WTC11 (cell line): Measurements from ENCODE around the gene CHRNG. TPM values are rescaled to one million over a fixed set of nuclear protein-coding genes. Genes with fewer than 3 reads are reported as not detected.

Experiments used
- ATAC-seq: fragments of 200-7000 bp; cut with Tn5 transposase; 2 replicates; pipeline ENCODE4 v1.10.0; 2021; ENCODE audit warnings: mild to moderate bottlenecking, moderate library complexity
- CTCF ChIA-PET: fragments of 300-600 bp; sonication (Branson Sonifier 250); formaldehyde crosslinking; loops from one replicate; lab custom pipeline; 2021; ENCODE audit warnings: antibody characterized with exemption; lab: Charles Lee
- POLR2A ChIA-PET: fragments of 350-600 bp; sonication (Branson Sonifier 250); formaldehyde crosslinking; loops from one replicate; lab custom pipeline; 2021; ENCODE audit warnings: antibody characterized with exemption; lab: Charles Lee
- DNase-seq: peaks from one replicate; pipeline ENCODE4 v3.0.0; 2021; ENCODE audit warnings: low spot score
- H3K27ac Mint-ChIP-seq: 2 replicates; pipeline ENCODE4 v1.8.0; 2021; ENCODE audit warnings: mixed read lengths
- H3K27me3 Mint-ChIP-seq: 2 replicates; pipeline ENCODE4 v1.8.0; 2021; ENCODE audit warnings: low read depth, mild to moderate bottlenecking, moderate library complexity, mixed read lengths
- H3K36me3 Mint-ChIP-seq: 2 replicates; pipeline ENCODE4 v1.8.0; 2021; ENCODE audit warnings: mixed read lengths
- H3K4me1 Mint-ChIP-seq: 2 replicates; pipeline ENCODE4 v1.8.0; 2022; ENCODE audit warnings: mixed read lengths
- H3K4me3 Mint-ChIP-seq: 2 replicates; pipeline ENCODE4 v1.8.0; 2021; ENCODE audit warnings: mild to moderate bottlenecking, moderate library complexity, mixed read lengths
- H3K9me3 Mint-ChIP-seq: 2 replicates; pipeline ENCODE4 v1.8.0; 2021; ENCODE audit warnings: mixed read lengths
- CREB1 ChIP-seq: sonication (generic); formaldehyde crosslinking; IDR thresholded peaks from 2 replicates; pipeline ENCODE4 v1.8.0; 2023; ENCODE audit warnings: mild to moderate bottlenecking, missing genetic modification reagents
- CREM ChIP-seq: sonication (generic); formaldehyde crosslinking; IDR thresholded peaks from 2 replicates; pipeline ENCODE4 v1.8.1; 2022; ENCODE audit warnings: mild to moderate bottlenecking, missing genetic modification reagents, moderate library complexity
- FOXJ3 ChIP-seq: sonication (generic); formaldehyde crosslinking; IDR thresholded peaks from 2 replicates; pipeline ENCODE4 v1.9.0; 2021; ENCODE audit warnings: missing genetic modification reagents, mild to moderate bottlenecking, borderline replicate concordance
- FOXP1 ChIP-seq: sonication (generic); formaldehyde crosslinking; IDR thresholded peaks from 2 replicates; pipeline ENCODE4 v1.8.0; 2022; ENCODE audit warnings: missing genetic modification reagents, mild to moderate bottlenecking, moderate library complexity, borderline replicate concordance
- GABPB1 ChIP-seq: sonication (generic); formaldehyde crosslinking; IDR thresholded peaks from 2 replicates; pipeline ENCODE4 v1.8.1; 2023; ENCODE audit warnings: mild to moderate bottlenecking, missing genetic modification reagents
- IRF2 ChIP-seq: sonication (generic); formaldehyde crosslinking; IDR thresholded peaks from 2 replicates; pipeline ENCODE4 v1.8.0; 2022; ENCODE audit warnings: low read depth, missing genetic modification reagents, borderline replicate concordance
- MLX ChIP-seq: sonication (generic); formaldehyde crosslinking; IDR thresholded peaks from 2 replicates; pipeline ENCODE4 v1.8.1; 2023; ENCODE audit warnings: mild to moderate bottlenecking, missing genetic modification reagents, moderate library complexity
- PRDM15 ChIP-seq: sonication (generic); formaldehyde crosslinking; IDR thresholded peaks from 2 replicates; pipeline ENCODE4 v1.8.0; 2022; ENCODE audit warnings: missing genetic modification reagents
- RORB ChIP-seq: fragments of 250-450 bp; sonication (Bioruptor Pico); IDR thresholded peaks from 2 replicates; pipeline ENCODE4 v1.9.0; 2021; ENCODE audit warnings: mild to moderate bottlenecking
- TEAD1 ChIP-seq: sonication (generic); formaldehyde crosslinking; IDR thresholded peaks from 2 replicates; pipeline ENCODE4 v1.8.0; 2022; ENCODE audit warnings: mild to moderate bottlenecking, missing genetic modification reagents
- ZMAT4 ChIP-seq: fragments of 250-450 bp; sonication (Bioruptor Pico); IDR thresholded peaks from 2 replicates; pipeline ENCODE4 v1.9.0; 2021; ENCODE audit warnings: mild to moderate bottlenecking
- ZNF263 ChIP-seq: sonication (generic); formaldehyde crosslinking; IDR thresholded peaks from 2 replicates; pipeline ENCODE4 v1.8.1; 2022; ENCODE audit warnings: low read depth, mild to moderate bottlenecking, moderate library complexity, missing genetic modification reagents
- ZNF281 ChIP-seq: sonication (generic); formaldehyde crosslinking; IDR thresholded peaks from 2 replicates; pipeline ENCODE4 v1.8.0; 2023; ENCODE audit warnings: mild to moderate bottlenecking, missing genetic modification reagents
- ZNF423 ChIP-seq: fragments of 250-450 bp; sonication (Bioruptor Pico); IDR thresholded peaks from 2 replicates; pipeline ENCODE4 v2.1.2; 2022; ENCODE audit warnings: mild to moderate bottlenecking, moderate library complexity
- ZNF425 ChIP-seq: fragments of 250-450 bp; sonication (Bioruptor Pico); conservative IDR thresholded peaks from 2 replicates; pipeline ENCODE4 v1.9.0; 2021; ENCODE audit warnings: mild to moderate bottlenecking
- total RNA-seq: library from RNA; stranded (reverse); gene quantifications from 3 replicates; pipeline ENCODE4 v1.2.3, GENCODE V29; 2021

Gene CHRNG
- total RNA-seq, 1 experiment from 2014 or later = 0.20 TPM

- TF ChIP-seq ZNF281 (no peak), GABPB1 (CRISPR knock-in tag) (no peak), PRDM15 (CRISPR knock-in tag) (no peak), CREB1 (0 out of 2 replicates have a peak, but pooled peaks have one; percentile 20), TEAD1 (CRISPR knock-in tag) (no peak), ZMAT4 (CRISPR knock-in tag) (no peak), MLX (no peak), IRF2 (CRISPR knock-in tag) (0 out of 2 replicates have a peak, but pooled peaks have one; percentile 36), ZNF263 (CRISPR knock-in tag) (no peak), ZNF425 (no peak), ZNF423 (no peak), CREM (CRISPR knock-in tag) (0 out of 2 replicates have a peak, but pooled peaks have one; percentile 31), FOXJ3 (CRISPR knock-in tag) (no peak), RORB (no peak), FOXP1 (CRISPR knock-in tag) (no peak)
- TF ChIP-seq, all 79 proteins: peak for 9
These were observed 15.6 kb upstream of the CHRNG start (continued) for GRCh38 chr2:232523682-232524597.

- no peak for TF ChIP-seq FOXJ3 (CRISPR knock-in tag)
- DNase-seq = no peak
- Mint-ChIP-seq H3K36me3 (no peaks in the 10 kb centered on the region), H3K9me3 (no peaks in the 10 kb centered on the region), H3K4me3 (peak overlapping the region; percentile 51; the same call in 1 of the 2 replicates), H3K4me1 (peaks cover 6% of the 10 kb centered on the region; the same call in 1 of the 2 replicates), H3K27ac (no peak overlapping the region), H3K27me3 (peaks cover 52% of the 10 kb centered on the region)
- no peak for ATAC-seq
- ChIA-PET POLR2A (no interaction called here), CTCF (interaction anchor here (1.0 to 6.5 kb wide), 18 partner anchors 9 to 623 kb away, joined by 3 to 104 read pairs (median 11); partner anchors contain the start of genes ALPG, CHRNG, ECEL1 and EIF4E2)
These were observed 14.7 kb upstream of the CHRNG start for GRCh38 chr2:232524771-232525170.
